ENCODE measurements around the gene CCDC142.
"Not testable (repeated sequence)": the region's sequence is repeated elsewhere in the genome, so short reads cannot be mapped to it uniquely, and the experiment has no call there.

Gene CCDC142

DNA sequence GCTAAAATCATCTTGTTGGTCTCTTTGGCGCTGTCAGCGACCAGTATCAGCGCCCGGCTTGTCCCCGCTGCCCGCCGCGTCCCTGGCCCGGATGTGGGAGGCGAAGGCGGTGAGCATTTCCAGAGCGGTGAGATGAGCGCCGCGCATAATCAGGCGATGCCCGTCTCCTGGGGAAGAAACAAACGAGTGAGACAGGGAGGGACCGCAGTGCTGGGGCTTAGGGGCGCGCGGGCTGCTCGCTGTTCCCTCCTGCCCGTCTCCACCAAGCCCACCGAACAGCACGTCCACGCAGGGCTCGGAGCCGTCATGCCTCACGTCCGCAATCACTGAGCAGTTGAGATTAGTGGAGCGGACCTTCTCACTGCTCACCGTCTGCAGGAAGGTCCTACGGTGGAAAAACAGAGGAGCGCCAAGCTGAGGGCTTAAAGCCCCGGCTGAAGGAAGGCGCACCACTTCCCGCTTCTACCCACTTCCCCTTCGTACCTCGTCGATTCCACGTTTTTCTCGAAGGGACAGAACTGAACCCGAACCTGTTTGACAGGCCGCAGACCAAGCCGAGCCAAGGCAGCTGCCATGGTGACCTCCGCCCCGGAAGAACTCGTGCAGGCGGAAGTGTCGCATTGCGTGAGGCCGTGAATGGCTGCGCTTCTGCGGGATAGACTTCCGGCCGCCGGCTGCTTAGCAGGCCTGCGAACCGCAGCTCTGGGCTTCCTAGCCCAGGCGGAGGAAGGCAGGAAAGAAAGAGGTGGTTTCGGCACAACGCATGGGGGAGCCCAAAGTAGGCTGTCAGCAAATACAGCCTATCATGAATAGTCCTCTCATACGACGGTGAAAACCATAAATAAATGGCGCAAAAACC, 10.5 kb downstream of the CCDC142 start, which contains the start of gene MRPL53:
Gene MRPL53, minus strand, starts transcription at position 595 of the 859 bp plus-strand sequence. Its CDS starts 20 bp downstream, at position 575.
- Histone ChIP-seq H3K36me3 (ENCODE audit: insufficient read depth, low read length) (peaks cover 17% of the 10 kb centered on the region), H3K4me1 (ENCODE audit: insufficient read depth, low read length) (peaks cover 16% of the 10 kb centered on the region), H3K27me3 (ENCODE audit: control insufficient read depth in 1 of 2, insufficient read depth in 2 of 2, low read length in 2 of 2) (no peaks in the 10 kb centered on the region), H3K9me3 (ENCODE audit: low read length) (no peaks in the 10 kb centered on the region), H3K27ac (ENCODE audit: low read depth, low read length) (peak within 1 kb of the TSS; percentile 75), H3K4me3 (ENCODE audit: low read depth in 1 of 2, low read length in 2 of 2) (peak within 1 kb of the TSS; percentile 15 to 81), H3K9ac (ENCODE audit: low read length) (peak within 1 kb of the TSS; percentile 66)

GRCh38 chr2:74471332-74472065, 11.3 kb downstream of the CCDC142 start:
- H3K36me3 ChIP-seq (ENCODE audit: insufficient read depth, low read length), result peaks cover 16% of the 10 kb centered on the region
- no peaks in the 10 kb centered on the region for H3K27me3 ChIP-seq (ENCODE audit: control insufficient read depth in 1 of 2, insufficient read depth in 2 of 2, low read length in 2 of 2)
- H3K4me1 ChIP-seq (ENCODE audit: insufficient read depth, low read length), result peaks cover 16% of the 10 kb centered on the region
- no peaks in the 10 kb centered on the region for H3K9me3 ChIP-seq (ENCODE audit: low read length)
- H3K9ac ChIP-seq (ENCODE audit: low read length), result peak overlapping the region; percentile 66
- peak overlapping the region; percentile 15 to 81 for H3K4me3 ChIP-seq (ENCODE audit: low read depth in 1 of 2, low read length in 2 of 2)
- H3K27ac ChIP-seq (ENCODE audit: low read depth, low read length), result peak overlapping the region; percentile 75

GRCh38 chr2:74470742-74471141, 12.1 kb downstream of the CCDC142 start:
- H3K4me3 ChIP-seq (ENCODE audit: low read depth in 1 of 2, low read length in 2 of 2); H3K27me3 ChIP-seq (ENCODE audit: control insufficient read depth in 1 of 2, insufficient read depth in 2 of 2, low read length in 2 of 2); H3K27ac ChIP-seq (ENCODE audit: low read depth, low read length); H3K9ac ChIP-seq (ENCODE audit: low read length); H3K9me3 ChIP-seq (ENCODE audit: low read length): not testable (repeated sequence)
- peaks cover 16% of the 10 kb centered on the region for H3K36me3 ChIP-seq (ENCODE audit: insufficient read depth, low read length)
- H3K4me1 ChIP-seq (ENCODE audit: insufficient read depth, low read length), result peaks cover 16% of the 10 kb centered on the region

- H3K27ac ChIP-seq (ENCODE audit: low read depth, low read length), result peak overlapping the region; percentile 82
- no peaks in the 10 kb centered on the region for H3K9me3 ChIP-seq (ENCODE audit: low read length)
- H3K4me3 ChIP-seq (ENCODE audit: low read depth in 1 of 2, low read length in 2 of 2), result peak overlapping the region; percentile 79 to 86
- H3K36me3 ChIP-seq (ENCODE audit: insufficient read depth, low read length), result peaks cover 13% of the 10 kb centered on the region
- H3K9ac ChIP-seq (ENCODE audit: low read length), result peak overlapping the region; percentile 70
- H3K27me3 ChIP-seq (ENCODE audit: control insufficient read depth in 1 of 2, insufficient read depth in 2 of 2, low read length in 2 of 2), result no peaks in the 10 kb centered on the region
- H3K4me1 ChIP-seq (ENCODE audit: insufficient read depth, low read length), result peaks cover 10% of the 10 kb centered on the region
Measured at GRCh38 chr2:74464406-74464805, 18.4 kb downstream of the CCDC142 start.

DNA sequence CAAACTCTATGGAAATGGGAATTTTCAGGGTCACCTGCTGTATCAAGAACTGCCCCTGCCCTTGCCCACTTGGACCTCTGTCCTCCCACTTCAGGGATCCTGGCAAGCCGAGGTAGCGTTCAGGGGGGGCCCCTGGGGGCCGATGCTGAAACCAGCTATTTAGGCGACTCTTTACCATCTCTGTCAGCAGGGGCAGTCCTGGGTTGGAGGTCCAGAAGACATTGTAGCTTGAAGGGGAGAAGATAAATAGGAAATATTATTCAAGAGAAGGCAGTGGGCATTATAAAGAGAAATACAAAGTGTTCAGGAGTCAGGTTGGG, 20.1 kb downstream of the CCDC142 start:
- H3K9ac ChIP-seq (ENCODE audit: low read length), result no peak overlapping the region
- H3K27ac ChIP-seq (ENCODE audit: low read depth, low read length), result no peak overlapping the region
- no peak overlapping the region for H3K4me3 ChIP-seq (ENCODE audit: low read depth in 1 of 2, low read length in 2 of 2)
- peaks cover 13% of the 10 kb centered on the region for H3K36me3 ChIP-seq (ENCODE audit: insufficient read depth, low read length)
- H3K27me3 ChIP-seq (ENCODE audit: control insufficient read depth in 1 of 2, insufficient read depth in 2 of 2, low read length in 2 of 2), result no peaks in the 10 kb centered on the region
- H3K4me1 ChIP-seq (ENCODE audit: insufficient read depth, low read length), result peaks cover 18% of the 10 kb centered on the region
- no peaks in the 10 kb centered on the region for H3K9me3 ChIP-seq (ENCODE audit: low read length)

GRCh38 chr2:74462054-74462785, 20.6 kb downstream of the CCDC142 start:
- H3K9me3 ChIP-seq (ENCODE audit: low read length), result no peaks in the 10 kb centered on the region
- H3K9ac ChIP-seq (ENCODE audit: low read length), result no peak overlapping the region
- H3K27me3 ChIP-seq (ENCODE audit: control insufficient read depth in 1 of 2, insufficient read depth in 2 of 2, low read length in 2 of 2), result no peaks in the 10 kb centered on the region
- H3K36me3 ChIP-seq (ENCODE audit: insufficient read depth, low read length), result peaks cover 13% of the 10 kb centered on the region
- no peak overlapping the region for H3K27ac ChIP-seq (ENCODE audit: low read depth, low read length)
- H3K4me3 ChIP-seq (ENCODE audit: low read depth in 1 of 2, low read length in 2 of 2), result no peak overlapping the region
- peaks cover 18% of the 10 kb centered on the region for H3K4me1 ChIP-seq (ENCODE audit: insufficient read depth, low read length)

GRCh38 chr2:74461187-74462053, 21.4 kb downstream of the CCDC142 start:
- no peak overlapping the region for H3K27ac ChIP-seq (ENCODE audit: low read depth, low read length)
- no peaks in the 10 kb centered on the region for H3K9me3 ChIP-seq (ENCODE audit: low read length)
- H3K4me1 ChIP-seq (ENCODE audit: insufficient read depth, low read length), result peaks cover 26% of the 10 kb centered on the region
- no peak overlapping the region for H3K9ac ChIP-seq (ENCODE audit: low read length)
- no peaks in the 10 kb centered on the region for H3K27me3 ChIP-seq (ENCODE audit: control insufficient read depth in 1 of 2, insufficient read depth in 2 of 2, low read length in 2 of 2)
- no peak overlapping the region for H3K4me3 ChIP-seq (ENCODE audit: low read depth in 1 of 2, low read length in 2 of 2)
- H3K36me3 ChIP-seq (ENCODE audit: insufficient read depth, low read length), result peaks cover 13% of the 10 kb centered on the region

DNA sequence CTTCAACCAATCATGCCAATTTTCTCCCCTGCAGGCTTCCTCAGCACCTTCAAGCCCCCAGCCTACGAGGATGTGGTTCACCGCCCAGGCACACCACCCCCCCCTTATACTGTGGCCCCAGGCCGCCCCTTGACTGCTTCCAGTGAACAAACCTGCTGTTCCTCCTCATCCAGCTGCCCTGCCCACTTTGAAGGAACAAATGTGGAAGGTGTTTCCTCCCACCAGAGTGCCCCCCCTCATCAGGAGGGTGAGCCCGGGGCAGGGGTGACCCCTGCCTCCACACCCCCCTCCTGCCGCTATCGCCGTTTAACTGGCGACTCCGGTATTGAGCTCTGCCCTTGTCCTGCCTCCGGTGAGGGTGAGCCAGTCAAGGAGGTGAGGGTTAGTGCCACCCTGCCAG, 22.6 kb downstream of the CCDC142 start:
- H3K36me3 ChIP-seq (ENCODE audit: insufficient read depth, low read length), result peaks cover 13% of the 10 kb centered on the region
- H3K4me1 ChIP-seq (ENCODE audit: insufficient read depth, low read length), result peaks cover 38% of the 10 kb centered on the region
- H3K27me3 ChIP-seq (ENCODE audit: control insufficient read depth in 1 of 2, insufficient read depth in 2 of 2, low read length in 2 of 2); H3K4me3 ChIP-seq (ENCODE audit: low read depth in 1 of 2, low read length in 2 of 2); H3K27ac ChIP-seq (ENCODE audit: low read depth, low read length); H3K9ac ChIP-seq (ENCODE audit: low read length); H3K9me3 ChIP-seq (ENCODE audit: low read length): not testable (repeated sequence)

DNA sequence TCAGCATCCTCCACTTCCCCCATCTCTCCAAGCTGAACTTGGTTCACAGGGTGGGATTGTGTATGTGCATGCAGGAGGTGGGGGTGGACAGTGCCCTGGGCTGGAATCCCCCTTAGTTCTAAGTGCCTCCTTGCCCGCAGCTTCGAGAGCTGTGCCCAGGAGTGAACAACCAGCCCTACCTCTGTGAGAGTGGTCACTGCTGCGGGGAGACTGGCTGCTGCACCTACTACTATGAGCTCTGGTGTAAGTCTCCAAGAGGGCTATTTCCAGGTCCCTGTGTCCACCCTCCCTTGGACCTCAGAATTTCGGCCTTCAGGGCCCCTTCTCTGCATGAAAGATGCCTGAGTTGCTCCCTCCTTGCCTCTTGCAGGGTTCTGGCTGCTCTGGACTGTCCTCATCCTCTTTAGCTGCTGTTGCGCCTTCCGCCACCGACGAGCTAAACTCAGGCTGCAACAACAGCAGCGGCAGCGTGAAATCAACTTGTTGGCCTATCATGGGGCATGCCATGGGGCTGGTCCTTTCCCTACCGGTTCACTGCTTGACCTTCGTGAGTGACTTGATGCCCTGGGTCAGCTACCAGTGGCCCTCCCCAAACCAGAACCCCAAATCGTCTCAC, 23.2 kb downstream of the CCDC142 start:
- not testable (repeated sequence) for H3K9me3 ChIP-seq (ENCODE audit: low read length); H3K4me3 ChIP-seq (ENCODE audit: low read depth in 1 of 2, low read length in 2 of 2); H3K27me3 ChIP-seq (ENCODE audit: control insufficient read depth in 1 of 2, insufficient read depth in 2 of 2, low read length in 2 of 2); H3K9ac ChIP-seq (ENCODE audit: low read length); H3K27ac ChIP-seq (ENCODE audit: low read depth, low read length)
- H3K36me3 ChIP-seq (ENCODE audit: insufficient read depth, low read length), result peaks cover 13% of the 10 kb centered on the region
- H3K4me1 ChIP-seq (ENCODE audit: insufficient read depth, low read length), result peaks cover 38% of the 10 kb centered on the region

GRCh38 chr2:74458938-74459363, 23.8 kb downstream of the CCDC142 start:
- Histone ChIP-seq H3K27ac (ENCODE audit: low read depth, low read length) (peak overlapping the region; percentile 61), H3K4me1 (ENCODE audit: insufficient read depth, low read length) (peaks cover 32% of the 10 kb centered on the region), H3K27me3 (ENCODE audit: control insufficient read depth in 1 of 2, insufficient read depth in 2 of 2, low read length in 2 of 2) (no peaks in the 10 kb centered on the region), H3K9ac (ENCODE audit: low read length) (peak overlapping the region; percentile 47), H3K9me3 (ENCODE audit: low read length) (no peaks in the 10 kb centered on the region), H3K4me3 (ENCODE audit: low read depth in 1 of 2, low read length in 2 of 2) (peak overlapping the region; percentile 62 to 77), H3K36me3 (ENCODE audit: insufficient read depth, low read length) (peaks cover 13% of the 10 kb centered on the region)
